ENCODE measurements around the gene ZFR2.
A peak's percentile ranks its signal among the peaks of the same experiment; 100 is the strongest.
"Not testable (repeated sequence)": the region's sequence is repeated elsewhere in the genome, so short reads cannot be mapped to it uniquely, and the experiment has no call there.

The ZFR2 gene

DNA sequence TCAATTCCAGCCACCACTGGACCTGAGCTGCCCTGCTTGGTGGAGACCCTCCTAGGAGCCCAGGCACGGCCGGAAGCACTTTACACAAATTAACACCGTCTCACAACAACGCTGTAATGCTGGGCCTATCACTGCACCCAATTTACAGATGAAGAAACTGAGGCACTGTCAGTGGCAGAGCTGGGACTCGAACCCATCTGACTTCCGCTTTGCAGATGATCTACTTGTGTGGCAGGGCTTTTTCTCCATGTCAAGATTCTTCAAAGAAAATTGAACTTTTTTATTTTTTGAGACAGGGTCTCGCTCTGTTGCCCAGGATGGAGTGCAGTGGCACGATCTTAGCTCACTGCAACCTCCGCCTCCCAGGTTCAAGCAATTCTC, 33.8 kb downstream of the ZFR2 start:
- no peak for DNase-seq

DNA sequence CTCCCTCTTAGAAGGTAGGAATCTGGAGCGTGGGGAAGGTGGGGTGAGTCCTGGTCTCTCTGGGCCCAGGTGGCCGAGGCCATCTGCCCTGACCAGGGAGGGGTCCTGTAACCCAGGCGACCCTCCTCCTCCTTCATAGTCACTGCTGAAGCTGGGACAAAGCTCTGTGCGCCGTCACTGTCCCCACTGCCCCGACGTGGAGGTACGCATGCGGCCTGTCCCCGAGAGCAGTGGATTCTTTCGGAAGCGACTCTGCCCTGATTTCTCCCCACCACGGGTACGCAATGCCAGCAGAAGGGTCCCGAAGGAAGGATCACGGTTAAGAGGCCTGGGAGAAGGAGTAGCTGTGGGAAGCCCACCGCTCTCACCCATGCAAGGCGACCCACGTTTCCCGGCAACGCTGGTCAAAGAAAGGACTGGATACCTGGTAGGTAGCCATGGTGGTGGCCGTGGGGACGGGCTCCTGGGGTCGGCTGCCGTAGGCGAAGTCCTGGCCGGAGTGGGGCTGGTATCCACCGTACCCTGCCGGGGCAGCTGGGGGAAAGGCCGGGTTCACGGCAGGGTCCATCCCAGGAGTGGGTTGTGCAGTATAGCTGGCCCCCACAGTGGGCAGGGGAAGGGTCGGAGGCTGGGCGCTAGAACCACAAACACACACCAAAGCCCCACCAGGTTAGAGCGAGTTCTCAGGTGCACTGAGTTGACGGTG, 34.3 kb downstream of the ZFR2 start:
- no peak for DNase-seq

DNA sequence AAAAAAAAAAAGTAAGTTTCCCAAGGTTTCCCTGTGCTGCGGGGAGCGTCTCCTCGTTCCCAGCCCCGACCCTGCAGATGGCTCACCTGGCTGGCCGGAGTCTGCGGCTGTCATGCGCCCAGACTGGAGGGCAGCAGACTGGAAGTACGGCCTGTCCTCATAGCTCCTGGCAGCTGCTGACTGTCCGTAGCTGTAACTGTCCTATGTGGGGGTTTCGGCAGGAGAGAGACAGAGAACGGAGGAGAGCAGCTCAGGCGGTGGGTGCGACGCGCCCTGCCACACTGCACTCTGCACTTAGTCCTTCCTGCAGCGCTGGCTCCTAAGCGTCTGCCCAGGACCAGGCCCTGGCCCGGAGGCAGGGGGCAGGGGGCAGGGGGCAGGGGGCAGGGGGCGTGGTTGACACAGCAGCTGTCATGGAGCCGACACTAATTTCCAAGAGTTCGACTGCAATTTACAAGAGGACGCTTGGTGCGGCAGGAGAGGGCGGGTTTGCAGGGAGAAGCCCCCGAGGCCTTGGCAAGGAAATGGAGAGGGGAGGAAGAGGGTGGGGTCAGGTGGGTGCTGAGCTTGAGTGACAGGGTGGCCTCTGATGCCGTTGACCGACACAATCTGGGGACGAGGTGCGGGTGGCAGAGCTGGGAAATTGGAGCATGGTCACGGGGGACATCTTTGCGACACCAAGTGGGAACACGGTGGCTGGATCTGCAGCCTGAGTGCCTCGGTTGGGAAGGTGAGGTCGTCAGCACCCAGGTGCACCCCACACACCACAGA, 35.1 kb downstream of the ZFR2 start:
- no peak for DNase-seq

DNA sequence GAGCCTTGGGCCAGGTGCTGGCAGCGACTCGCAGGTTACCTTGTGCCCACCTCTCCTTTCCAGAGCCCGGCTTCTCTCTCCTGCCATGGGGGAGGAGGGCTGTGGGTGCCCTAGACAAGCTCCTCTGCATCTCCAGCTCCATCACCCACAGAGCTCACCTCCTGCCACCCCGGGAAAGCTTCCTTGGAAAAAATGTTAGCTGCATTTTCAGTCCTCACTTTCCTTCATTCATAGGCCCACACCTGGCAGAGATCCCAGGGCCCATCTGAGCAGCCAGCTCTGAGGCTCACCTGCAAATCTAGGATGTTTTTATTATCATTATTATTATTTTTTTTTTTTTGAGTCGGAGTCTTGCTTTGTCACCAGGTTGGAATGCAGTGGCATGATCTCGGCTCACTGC, 36.8 kb downstream of the ZFR2 start:
- DNase-seq: no peak

DNA sequence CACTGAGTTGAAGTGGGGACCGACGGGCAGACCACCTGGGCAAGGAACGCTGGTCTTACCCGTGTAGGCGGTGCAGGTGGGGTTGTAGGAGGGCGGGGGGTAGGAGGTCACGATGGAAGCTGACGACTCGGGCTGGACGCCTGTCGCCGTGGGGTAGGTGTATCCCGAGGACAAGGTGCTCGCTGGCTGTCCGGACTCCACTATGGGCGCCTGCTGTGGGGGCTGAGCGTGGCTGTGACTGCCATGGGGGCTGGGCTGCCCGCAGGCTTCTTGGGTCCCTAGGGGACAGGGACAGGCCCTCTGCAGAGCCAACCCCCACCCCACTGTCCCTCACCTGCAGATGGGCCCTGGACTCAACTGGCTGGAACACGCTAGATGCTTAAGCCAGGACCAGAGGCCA, 37.2 kb downstream of the ZFR2 start:
- no peak for DNase-seq

DNA sequence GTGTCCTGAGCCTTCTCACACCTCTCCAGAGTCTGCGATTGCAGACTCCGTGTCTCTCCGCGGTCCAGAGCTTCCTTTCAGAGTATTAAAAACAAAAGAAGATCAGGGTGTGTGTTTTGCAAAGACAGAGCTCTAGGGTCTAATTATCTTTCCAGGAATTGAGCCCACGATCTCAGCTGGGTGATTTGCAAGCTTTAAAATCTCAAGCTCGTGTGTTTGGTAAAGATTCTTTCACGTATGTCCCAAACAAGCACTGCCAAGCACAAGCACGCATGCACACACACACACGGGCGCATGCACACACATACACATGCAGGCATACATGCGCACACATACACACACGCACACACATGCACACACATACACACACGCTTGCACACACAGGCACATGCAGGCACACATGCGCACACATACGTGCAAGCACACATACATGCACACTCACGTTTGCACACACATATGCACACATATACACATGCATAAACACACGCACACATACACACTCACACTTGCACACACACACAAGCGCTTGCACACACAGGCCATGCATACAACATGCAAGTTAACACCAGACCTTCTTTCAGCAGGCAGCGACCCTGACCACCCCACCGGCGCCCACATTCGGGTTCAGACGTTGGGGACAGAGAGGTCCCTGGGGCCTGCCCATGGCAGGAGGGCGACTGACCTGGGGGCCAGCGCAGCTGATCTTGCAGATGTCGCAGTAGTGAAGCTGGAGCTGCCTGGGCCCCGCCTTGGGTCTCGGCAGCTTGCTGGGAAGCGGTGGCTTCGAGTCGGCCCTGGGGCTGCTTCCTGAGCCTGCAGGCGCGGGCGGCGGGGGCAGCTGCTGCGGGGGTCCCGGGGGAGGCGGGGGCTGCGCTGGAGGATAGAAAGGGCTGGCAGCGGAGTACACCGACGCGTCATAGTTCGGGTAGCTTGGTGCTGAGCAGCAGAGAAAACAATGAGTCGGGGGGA, 37.9 kb downstream of the ZFR2 start:
- no peak for DNase-seq

DNA sequence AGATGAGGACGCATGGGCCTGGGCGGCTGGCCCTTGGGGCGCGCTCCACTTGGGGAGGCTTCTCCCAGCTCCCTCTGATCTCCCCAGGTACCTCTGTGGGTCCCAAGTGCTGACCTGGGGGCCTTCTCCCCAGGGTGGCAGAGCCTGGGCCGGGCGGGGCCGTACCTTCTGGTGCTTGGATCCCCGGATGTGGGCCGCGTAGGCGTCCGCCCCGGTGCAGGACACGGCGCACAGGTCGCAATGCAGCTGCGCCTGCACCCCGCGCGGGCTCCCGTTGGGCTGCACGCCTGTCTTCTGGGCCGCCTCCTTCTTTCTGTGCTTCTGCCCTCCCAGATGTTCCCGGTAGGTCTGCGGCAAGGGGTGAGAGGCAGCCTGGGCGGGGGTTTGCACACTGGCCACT, 41.5 kb downstream of the ZFR2 start:
- DNase-seq: no peak

DNA sequence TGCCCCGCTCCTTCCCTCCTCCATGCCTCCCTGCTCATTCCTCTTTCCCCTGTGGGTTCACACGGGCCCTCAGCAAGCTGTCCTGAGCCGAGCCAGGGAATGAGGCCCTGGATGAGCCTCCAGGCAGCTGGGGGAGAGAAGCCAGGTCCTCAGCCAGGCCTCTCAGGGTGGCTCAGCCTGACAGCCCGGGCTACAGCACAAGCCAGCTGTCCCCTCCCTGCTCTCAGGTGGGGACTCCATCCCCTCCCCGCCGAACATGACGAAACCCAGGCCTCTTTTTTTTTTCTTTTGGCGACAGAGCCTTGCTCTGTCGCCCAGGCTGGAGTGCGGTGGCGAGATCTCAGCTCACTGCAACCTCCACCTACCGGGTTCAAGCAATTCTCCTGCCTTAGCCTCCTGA, 42.7 kb downstream of the ZFR2 start:
- DNase-seq: no peak

DNA sequence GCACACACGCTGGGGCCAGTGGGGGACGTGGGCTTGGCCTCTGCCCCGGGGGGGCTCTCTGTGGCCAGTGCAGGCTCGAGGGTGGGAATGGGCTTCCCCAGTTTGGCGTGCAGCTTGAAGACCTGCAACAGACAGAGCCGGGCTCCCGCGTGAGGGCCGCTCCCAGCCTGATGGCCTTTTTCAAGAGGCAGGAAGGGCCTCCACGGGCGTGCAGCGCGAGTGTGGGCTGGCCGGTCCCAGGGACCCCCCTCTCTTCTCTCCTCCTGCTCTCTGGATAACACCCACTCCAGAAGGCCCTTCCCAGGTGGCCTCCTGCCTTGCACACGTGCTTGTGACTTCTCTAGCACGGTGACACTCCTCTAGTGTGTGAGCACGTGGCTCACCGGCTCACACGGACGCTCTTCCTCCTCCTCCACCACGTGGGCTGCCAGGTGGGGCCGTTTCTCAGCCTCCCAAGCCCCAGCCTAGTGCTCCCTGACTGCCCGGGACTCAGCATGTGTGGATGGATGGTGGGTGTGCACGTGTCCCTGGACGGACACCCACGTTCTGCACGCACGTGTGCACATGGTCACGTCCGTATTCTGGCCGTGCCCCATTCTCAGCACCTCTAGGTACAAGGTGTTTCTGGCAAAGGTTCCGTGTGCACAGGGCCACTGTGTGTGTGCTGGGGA, 43.4 kb downstream of the ZFR2 start:
- DNase-seq: no peak

DNA sequence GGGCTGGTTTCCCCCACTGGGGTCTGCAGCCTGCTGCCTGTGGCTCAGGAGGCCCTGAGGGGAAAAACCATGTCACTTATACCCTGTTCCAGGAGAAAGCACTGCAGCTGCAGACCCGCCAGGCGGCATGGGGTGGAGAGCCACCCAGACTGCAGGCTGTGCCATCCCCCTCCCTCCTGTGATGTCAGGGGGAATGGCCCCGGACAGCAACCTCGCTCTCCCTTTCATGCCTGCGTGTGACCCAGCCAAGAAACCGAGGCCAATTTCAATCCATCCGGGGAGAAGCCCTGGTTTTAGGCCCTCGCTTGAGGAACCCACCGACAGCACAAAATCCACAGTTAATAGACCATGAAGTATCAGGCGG, 45.5 kb downstream of the ZFR2 start:
- no peak for DNase-seq

DNA sequence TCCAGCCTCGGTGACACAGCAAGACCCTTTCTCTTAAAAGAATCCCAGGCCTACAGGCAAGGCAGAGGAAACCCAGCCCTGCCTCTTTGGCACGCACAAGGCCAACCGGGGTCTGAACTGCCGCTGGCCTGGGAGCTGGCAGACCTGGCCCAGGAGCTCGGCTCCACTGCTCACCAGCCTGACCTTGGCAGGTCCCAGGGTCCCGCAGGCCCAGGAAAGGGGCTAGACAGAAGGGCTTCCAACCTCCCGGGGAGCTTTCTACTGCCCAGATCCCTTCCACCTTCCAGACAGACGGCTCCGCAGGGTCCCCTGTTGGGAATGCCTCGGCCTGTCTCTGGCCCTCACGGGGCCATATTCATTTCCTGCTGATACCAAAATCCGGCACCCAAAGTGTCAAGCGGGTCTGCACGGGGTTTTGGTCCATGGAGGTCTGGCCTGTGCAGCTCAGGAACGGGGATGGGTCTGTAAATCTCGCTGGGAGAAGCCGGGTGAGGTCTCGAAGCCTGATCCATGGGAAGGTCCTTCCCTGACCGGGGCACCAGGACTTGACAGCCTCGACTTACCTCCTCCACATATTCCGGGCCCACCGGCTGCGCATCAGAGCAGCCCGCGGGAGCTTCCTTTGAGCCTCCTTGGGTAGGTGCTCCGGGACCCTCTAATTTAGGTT, 46.0 kb downstream of the ZFR2 start:
- no peak for DNase-seq

DNA sequence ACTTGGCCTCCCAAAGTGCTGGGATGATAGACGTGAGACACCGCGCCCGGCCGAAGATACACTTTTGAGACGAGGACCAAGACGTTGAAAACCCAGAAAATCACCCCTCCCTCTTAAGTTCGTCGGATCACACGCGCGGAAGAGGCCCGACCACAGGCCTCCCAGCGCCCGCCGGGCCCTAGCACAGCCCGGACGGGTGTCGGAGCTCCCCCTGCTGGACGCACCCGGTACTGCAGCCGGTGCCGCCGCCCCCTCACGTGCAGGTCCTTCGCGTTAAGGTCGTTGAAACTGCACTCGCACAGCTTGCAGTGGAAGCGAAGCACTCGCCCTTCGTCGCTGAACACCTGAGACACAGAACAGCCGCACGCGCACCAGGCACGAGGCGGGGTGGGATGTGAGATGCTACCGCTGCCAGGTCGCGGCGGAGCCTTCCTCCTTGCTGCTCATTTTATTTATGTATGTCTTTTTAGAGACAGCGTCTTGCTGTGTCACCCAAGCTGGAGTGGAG, 46.9 kb downstream of the ZFR2 start:
- DNase-seq: peak; percentile 88

DNA sequence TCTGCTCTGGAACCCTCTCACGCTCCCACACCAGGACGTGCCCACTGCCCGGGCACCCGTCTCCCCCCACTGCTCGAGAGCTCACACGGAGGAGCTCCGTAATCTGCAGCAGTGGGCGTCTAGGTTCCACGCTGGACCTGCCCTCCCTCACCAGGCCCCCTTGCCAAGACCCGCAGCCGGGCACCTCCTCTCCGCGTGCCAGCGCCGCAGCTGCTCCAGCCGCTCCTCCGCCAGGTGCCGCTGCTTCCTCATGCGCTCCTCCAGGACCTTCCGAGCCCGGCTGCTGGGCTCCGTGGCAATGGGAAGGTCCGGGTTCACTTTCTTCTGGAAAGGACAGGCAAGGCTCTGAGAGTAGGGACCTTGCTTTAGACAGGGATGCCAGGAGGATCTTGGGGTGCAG, 47.7 kb downstream of the ZFR2 start:
- no peak for DNase-seq

DNA sequence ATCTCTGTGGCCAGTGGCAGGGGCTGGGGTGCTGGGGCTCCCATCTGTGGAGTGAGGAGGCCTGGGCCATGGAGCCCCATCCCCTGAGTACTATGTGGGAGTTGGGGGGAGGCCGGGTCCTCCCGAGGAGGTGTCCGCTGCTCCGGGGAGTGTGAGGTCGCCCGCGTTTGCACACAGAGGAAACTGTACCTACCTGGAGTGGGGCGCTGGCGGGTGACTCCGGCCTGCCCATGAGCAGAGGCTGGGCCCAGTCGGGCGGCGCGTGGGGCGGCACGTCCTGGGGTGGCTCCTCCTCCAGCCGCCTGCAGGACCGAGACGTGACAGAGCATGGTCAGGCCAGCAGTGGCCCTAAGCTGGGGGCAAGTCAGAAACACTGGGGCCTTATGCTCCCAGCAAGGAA, 48.8 kb downstream of the ZFR2 start:
- no peak for DNase-seq

DNA sequence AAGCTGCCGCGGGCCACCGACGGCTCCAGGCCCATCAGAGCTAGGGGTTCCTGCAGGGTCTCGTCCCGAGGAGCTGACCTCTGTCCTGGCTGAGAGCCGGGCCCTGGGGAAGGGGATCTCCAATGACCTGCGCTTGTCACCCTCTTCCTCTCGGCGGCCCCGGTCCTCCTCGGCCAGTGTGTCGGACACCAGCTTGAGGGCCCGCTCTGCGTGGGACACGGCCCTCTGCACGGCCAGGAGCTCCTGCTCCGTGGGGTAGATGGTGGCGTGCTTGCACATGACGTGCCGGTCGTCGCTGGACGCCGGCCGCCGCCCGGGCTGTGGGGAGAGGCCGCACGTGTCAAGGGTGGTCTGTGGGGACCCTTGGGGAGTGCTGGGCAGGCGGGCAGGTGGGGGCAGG, 49.9 kb downstream of the ZFR2 start:
- DNase-seq: no peak

DNA sequence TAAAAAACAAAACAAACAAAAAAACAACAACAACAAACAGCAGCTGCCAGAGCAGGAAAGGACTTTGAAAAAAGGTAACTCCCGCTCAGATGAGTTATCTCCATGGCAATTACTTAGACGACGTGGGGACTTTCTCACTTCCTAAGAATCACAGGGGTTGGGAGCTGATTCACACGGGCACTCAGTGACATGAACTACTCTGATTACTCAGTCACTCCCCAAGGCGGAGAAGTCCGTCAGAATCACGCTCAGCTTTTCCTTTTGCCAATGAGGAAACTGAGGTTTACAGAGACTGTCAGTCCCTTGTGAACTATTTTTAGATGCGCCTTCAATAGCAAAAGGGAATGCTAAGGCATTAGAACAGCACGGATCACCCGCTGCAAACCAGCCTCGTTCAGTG, 50.4 kb downstream of the ZFR2 start:
- peak; percentile 41 for DNase-seq

DNA sequence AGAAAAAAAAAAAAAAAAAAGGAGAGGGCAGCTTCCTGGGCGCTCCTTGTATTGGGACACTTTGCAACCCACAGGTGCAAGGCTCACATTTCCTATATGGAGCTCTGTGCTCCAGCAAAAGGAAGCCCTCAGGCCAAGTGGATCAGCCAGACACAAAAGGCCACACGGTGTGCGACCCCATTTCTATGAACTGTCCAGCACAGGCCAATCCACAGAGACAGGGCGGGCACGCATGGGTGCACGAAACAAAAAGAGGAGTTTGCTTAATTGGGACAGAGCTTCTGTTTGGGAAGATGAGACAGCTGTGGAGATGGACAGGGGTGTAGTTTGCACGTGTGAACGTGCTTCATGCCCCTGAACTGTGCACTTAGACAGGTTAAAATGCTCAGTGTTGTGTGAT, 51.1 kb downstream of the ZFR2 start:
- no peak for DNase-seq

DNA sequence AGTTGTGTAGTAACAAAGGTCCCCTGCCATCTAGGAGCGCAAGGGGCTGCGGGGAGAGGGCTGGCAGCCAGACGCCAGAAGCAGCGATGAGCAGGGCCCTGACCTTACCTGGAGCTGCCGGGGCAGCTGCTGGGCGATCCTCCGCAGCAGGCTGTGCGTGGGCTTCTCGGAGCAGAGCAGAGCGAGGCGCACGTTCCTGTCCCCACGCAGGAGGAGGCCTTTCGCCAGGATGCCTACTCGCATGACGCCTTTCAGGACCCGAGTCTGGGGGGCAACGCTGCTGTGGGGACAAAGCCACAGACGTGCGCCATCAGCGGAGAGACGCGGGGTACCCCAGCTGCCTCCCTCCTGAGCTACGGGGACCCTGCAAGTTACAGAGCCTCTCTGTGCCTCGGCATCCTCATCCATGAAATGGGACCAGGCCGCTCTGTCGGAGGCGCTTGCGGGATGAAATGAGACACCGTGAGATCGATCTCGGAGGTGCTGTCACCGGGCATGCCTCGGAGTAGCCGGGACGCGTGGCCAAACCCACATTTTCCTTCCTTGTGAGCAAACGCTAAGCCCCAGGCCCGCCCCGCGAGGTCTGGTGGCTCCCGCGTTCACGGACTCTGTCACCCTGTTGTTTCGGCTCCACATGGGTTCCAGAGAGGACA, 52.1 kb downstream of the ZFR2 start:
- no peak for DNase-seq

DNA sequence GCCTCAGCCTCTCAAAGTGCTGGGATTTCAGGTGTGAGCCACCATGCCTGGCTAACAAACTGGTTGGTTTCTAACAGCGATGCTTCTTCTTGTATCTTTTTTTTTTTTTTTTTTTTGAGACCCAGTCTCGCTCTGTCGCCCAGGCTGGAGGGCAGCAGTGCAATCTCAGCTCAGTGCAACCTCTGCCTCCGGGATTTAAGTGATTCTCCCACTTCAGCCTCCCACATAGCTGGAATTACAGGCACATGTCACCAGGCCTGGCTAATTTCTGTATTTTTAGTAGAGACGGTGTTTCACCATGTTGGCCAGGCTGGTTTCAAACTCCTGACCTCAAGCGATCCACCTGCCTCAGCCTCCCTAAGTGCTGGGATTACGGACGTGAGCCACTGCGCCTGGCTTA, 52.7 kb downstream of the ZFR2 start:
- not testable (repeated sequence) for DNase-seq

DNA sequence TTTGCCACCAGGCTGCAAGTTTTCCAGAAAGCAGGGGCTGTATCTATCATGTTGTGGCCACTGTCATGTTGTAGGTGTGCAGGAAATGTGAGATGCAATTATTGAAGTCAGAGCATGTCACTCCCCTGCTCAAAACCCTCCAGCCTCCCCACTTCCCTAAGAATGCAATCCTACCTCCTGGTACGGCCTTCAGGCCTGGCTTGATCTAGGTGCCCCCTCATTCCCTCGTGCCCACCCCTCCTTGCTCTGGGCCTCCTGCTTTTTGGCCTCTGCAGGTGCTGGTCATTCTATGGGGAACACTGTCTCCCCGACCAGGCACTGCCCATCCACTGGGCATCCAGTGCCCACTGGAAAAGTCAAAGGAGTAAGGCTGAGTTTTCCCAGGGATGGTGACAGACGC, 54.2 kb downstream of the ZFR2 start:
- DNase-seq: no peak

DNA sequence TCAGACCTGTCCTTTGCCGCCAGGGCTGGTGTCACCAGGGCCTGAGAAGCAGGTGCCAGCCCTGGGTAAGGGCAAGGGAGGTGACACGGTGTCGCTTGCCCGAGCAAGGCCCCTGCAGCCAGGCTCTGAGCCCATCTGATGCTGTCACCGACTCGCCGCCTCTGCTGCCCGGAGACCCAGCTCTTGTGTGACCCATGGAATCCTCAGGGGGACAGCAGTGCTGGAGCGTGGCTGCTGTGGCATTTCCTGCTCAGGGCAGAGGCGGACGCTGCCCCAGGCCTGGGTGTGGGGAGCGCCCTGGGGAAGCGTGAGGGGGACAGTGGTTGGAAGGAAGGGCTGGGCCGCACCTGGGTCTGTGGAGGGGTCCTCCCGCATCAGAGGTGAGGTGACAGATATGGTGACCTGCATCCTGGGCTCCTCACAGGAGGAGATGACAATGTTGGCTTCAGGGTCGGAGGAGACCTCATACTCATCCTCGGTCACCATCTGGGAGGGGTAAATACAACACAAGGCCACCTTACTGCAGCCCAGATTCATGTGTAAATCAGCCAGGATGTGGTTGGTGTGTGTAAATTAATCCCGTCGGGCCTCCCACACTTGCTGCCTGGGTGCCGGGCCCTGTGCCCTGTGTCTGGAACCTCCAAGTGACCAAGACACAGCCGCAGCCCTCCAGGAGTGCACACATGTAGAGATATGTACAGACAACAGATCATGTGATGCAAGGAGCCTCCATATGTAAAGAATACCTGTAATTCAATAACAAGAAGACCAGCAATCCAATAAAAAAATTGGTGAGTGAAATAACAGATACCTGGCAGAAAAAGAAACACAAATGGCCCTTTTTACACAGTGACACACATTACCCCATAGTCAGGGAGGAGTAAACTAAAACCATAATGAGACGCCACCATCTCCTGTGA, 55.1 kb downstream of the ZFR2 start:
- DNase-seq: no peak

Measured in activated naive CD4-positive, alpha-beta T cell treated with anti-CD3 and anti-CD28 coated beads, Interleukin-2, amount 50 U/mL, for 16 hours (primary cell).